T-cell (primary cell): ENCODE results near the gene ITGB4. TPM values are rescaled to one million over a fixed set of nuclear protein-coding genes. Genes with fewer than 3 reads are reported as not detected.

Experiments used
- ATAC-seq, 4 experiments: fragments of 200-7000 bp in 3 of 4; fragments of 150-1000 bp in 1 of 4; cut with Tn5 transposase; replicated peaks in 1 of 4; 1 replicate in 3 of 4; 2 replicates in 1 of 4; pipeline ENCODE4 v1.10.0; 2021; ENCODE audit warnings: moderate library complexity in 3 of 4, mild to moderate bottlenecking in 2 of 4, moderate number of reproducible peaks in 1 of 4
- CTCF ChIA-PET, 2 donors: fragments of 300-600 bp; sonication (Branson Sonifier 250); formaldehyde crosslinking; loops; one replicate each; lab custom pipeline; 2022; ENCODE audit warnings: antibody characterized with exemption in 2 of 2; lab: Charles Lee
- POLR2A ChIA-PET, 2 donors: fragments of 300-600 bp; sonication (Branson Sonifier 250); formaldehyde crosslinking; loops; one replicate each; lab custom pipeline; 2022; ENCODE audit warnings: antibody characterized with exemption in 2 of 2; lab: Charles Lee
- DNase-seq, 35 experiments: peaks; one replicate each; pipeline versions ENCODE4 v3.0.0 to v3.0.0-alpha.2; 2013 to 2023
- H3K27ac ChIP-seq: one replicate; pipeline ENCODE4 v1.5.1; 2013; ENCODE audit warnings: low read length
- H3K27me3 ChIP-seq, 2 experiments: replicated peaks in 1 of 2; 1 replicate in 1 of 2; 2 replicates in 1 of 2; pipeline versions ENCODE4 v1.6.1 to v1.7.0; 2013; ENCODE audit warnings: low read length in 1 of 2, mixed read lengths in 1 of 2; ENCODE audit not compliant: control insufficient read depth in 2 of 2, insufficient read depth in 2 of 2; ENCODE audit errors: extremely low read depth in 1 of 2
- H3K36me3 ChIP-seq, 2 donors: 1 replicate in 1 of 2; 2 replicates in 1 of 2; pipeline versions ENCODE4 v1.6.1 to v1.7.0; 2013; ENCODE audit warnings: low read length in 1 of 2; ENCODE audit not compliant: control insufficient read depth in 2 of 2, insufficient read depth in 1 of 2; ENCODE audit errors: extremely low read depth in 1 of 2
- H3K4me1 ChIP-seq, 2 experiments: 1 replicate in 1 of 2; 2 replicates in 1 of 2; pipeline versions ENCODE4 v1.6.1 to v1.7.0; 2013; ENCODE audit warnings: low read length in 2 of 2, mixed read lengths in 1 of 2; ENCODE audit not compliant: insufficient read depth in 2 of 2, control insufficient read depth in 1 of 2; ENCODE audit errors: extremely low read depth in 1 of 2
- H3K4me3 ChIP-seq, 2 donors: 1 replicate in 1 of 2; 2 replicates in 1 of 2; pipeline versions ENCODE4 v1.5.1 to v1.7.0; 2013; ENCODE audit warnings: mild to moderate bottlenecking in 2 of 2, low read length in 1 of 2, moderate library complexity in 1 of 2; ENCODE audit not compliant: control insufficient read depth in 1 of 2; ENCODE audit errors: extremely low read depth in 1 of 2
- H3K9me3 ChIP-seq: 2 replicates; pipeline ENCODE4 v1.7.0; 2013
- H3K27ac Mint-ChIP-seq, 2 donors: one replicate each; pipeline ENCODE4 v1.8.0; 2020 to 2021; ENCODE audit warnings: mild to moderate bottlenecking in 2 of 2, mixed read lengths in 2 of 2
- H3K27me3 Mint-ChIP-seq, 2 donors: one replicate each; pipeline ENCODE4 v1.8.0; 2021 to 2022; ENCODE audit warnings: mixed read lengths in 2 of 2
- H3K36me3 Mint-ChIP-seq: one replicate; pipeline ENCODE4 v1.8.0; 2021; ENCODE audit warnings: mixed read lengths
- H3K4me1 Mint-ChIP-seq, 3 donors: one replicate each; pipeline ENCODE4 v1.8.0; 2020 to 2022; ENCODE audit warnings: mixed read lengths in 3 of 3, mild to moderate bottlenecking in 1 of 3
- H3K4me3 Mint-ChIP-seq, 3 donors: one replicate each; pipeline ENCODE4 v1.8.0; 2020 to 2022; ENCODE audit warnings: mild to moderate bottlenecking in 3 of 3, mixed read lengths in 3 of 3, moderate library complexity in 3 of 3
- H3K9me3 Mint-ChIP-seq, 3 donors: one replicate each; pipeline ENCODE4 v1.8.0; 2020 to 2022; ENCODE audit warnings: mixed read lengths in 3 of 3
- WGBS: methylation state at CpG from one replicate; pipeline ENCODE4 v1.1.5; 2013; ENCODE audit warnings: missing lambda C conversion rate; ENCODE audit not compliant: insufficient coverage; 5-methylcytosine and 5-hydroxymethylcytosine counted together
- total RNA-seq, 35 experiments: library from RNA in 6 of 35; stranded (reverse) in 6 of 35; fragments of 120-200 nt in 1 of 35; gene quantifications; one replicate each; pipeline versions ENCODE4 v1.2.1 to v1.2.4 and lab custom pipeline; 2013 to 2026

Gene ITGB4
- total RNA-seq, 5 donors from 2014 or later (not counting 1 experiment from before 2014, with no cell fraction given) = 0.68 to 1.6 (median 1.5) TPM

- Histone ChIP-seq H3K4me1 (peaks cover 0 to 37% of the 10 kb centered on the region in 2 experiments), H3K9me3 (no peaks in the 10 kb centered on the region), H3K4me3 (no peak overlapping the region), H3K27ac (no peak overlapping the region), H3K27me3 (peaks cover 0 to 4% of the 10 kb centered on the region in 2 experiments), H3K36me3 (no peaks in the 10 kb centered on the region)
- Mint-ChIP-seq H3K4me3 (peak overlapping the region in 1 of 3 donors; percentile 17), H3K4me1 (peaks cover 19 to 24% (median 21%) of the 10 kb centered on the region in 3 donors), H3K36me3 (no peaks in the 10 kb centered on the region), H3K9me3 (no peaks in the 10 kb centered on the region), H3K27ac (no peak overlapping the region), H3K27me3 (peaks cover 0 to 3% of the 10 kb centered on the region in 2 donors)
- CTCF ChIA-PET = interaction anchor here (0.6 to 2.1 kb wide), 5 partner anchors 12 to 123 kb away, joined by 3 to 15 read pairs (median 4); partner anchors contain the start of gene GALK1 (in 1 of the 2)
- 96% methylated on average over 10 of the region's 10 CpGs for WGBS
- no peak for DNase-seq
- POLR2A ChIA-PET = interaction anchor here in 1 of 2 donors (0.5 kb wide), 1 partner anchor 79 kb away, joined by 3 read pairs; no protein-coding TSS in a partner anchor
- ATAC-seq = no peak
Measured at GRCh38 chr17:75752405-75752709, 31.1 kb downstream of the ITGB4 start.

DNA sequence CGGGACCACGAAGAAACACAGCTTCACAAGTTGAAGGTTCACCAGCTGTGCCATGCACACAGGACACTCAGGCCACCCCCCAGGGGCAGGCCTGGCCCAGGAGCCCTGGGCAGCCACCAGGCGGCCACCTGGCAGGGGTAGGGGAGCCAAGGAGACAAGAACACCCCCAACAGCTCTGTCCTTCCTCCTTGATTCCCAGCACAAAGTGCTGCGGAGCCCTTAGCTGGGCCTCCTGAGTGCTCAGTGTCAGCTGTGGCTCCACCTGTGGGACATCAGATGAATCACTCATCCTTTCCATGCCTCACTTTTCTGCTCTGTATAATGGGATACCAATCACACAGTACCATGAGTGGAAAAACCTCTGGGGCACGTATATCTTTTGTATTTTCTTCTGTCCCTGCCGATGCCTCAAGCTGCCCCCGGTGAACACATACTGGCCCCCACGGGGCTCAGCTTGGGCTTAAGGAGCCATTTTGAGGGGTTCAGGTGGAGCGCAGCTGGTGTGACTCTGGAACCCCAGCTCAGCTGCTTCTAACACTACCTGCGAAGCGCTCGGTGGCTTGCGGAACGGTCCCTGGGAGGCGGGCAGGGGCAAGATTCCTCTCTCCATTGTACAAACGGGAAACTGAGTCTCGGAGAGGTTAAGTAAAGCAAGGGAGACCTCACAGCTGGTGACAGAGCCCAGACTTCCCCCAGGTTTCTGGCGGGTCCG, 31.7 kb downstream of the ITGB4 start:
- peaks cover 0 to 32% of the 10 kb centered on the region in 2 experiments for H3K4me1 ChIP-seq
- ChIA-PET CTCF (interaction anchor here (0.6 to 2.1 kb wide), 33 partner anchors 9 to 408 kb away, joined by 3 to 15 read pairs (median 4); partner anchors contain the start of genes GALK1 (in 1 of the 2), ITGB4 (in 1 of the 2), LLGL2 (in 1 of the 2) and RECQL5 (in 1 of the 2)), POLR2A (interaction anchor here in 1 of 2 donors (0.5 to 1.6 kb wide), 5 partner anchors 11 to 80 kb away, joined by 3 to 7 read pairs (median 3); partner anchors contain the start of gene GALK1)
- Mint-ChIP-seq H3K27ac (no peak overlapping the region), H3K4me3 (peak overlapping the region; percentile 57 to 70 (median 63)), H3K36me3 (peaks cover 2% of the 10 kb centered on the region), H3K4me1 (peaks cover 14 to 21% (median 18%) of the 10 kb centered on the region in 3 donors), H3K9me3 (no peaks in the 10 kb centered on the region), H3K27me3 (no peaks in the 10 kb centered on the region)
- H3K4me3 ChIP-seq = peak overlapping the region; percentile 17 to 46
- peaks cover 0 to 3% of the 10 kb centered on the region in 2 donors for H3K36me3 ChIP-seq
- H3K27me3 ChIP-seq = peaks cover 0 to 4% of the 10 kb centered on the region in 2 experiments
- H3K9me3 ChIP-seq = no peaks in the 10 kb centered on the region
- ATAC-seq (no peak), DNase-seq (peak in 1 of 35 experiments; percentile 32)
- H3K27ac ChIP-seq = no peak overlapping the region
- 45% methylated on average over 12 of the region's 19 CpGs for whole genome bisulfite sequencing

DNA sequence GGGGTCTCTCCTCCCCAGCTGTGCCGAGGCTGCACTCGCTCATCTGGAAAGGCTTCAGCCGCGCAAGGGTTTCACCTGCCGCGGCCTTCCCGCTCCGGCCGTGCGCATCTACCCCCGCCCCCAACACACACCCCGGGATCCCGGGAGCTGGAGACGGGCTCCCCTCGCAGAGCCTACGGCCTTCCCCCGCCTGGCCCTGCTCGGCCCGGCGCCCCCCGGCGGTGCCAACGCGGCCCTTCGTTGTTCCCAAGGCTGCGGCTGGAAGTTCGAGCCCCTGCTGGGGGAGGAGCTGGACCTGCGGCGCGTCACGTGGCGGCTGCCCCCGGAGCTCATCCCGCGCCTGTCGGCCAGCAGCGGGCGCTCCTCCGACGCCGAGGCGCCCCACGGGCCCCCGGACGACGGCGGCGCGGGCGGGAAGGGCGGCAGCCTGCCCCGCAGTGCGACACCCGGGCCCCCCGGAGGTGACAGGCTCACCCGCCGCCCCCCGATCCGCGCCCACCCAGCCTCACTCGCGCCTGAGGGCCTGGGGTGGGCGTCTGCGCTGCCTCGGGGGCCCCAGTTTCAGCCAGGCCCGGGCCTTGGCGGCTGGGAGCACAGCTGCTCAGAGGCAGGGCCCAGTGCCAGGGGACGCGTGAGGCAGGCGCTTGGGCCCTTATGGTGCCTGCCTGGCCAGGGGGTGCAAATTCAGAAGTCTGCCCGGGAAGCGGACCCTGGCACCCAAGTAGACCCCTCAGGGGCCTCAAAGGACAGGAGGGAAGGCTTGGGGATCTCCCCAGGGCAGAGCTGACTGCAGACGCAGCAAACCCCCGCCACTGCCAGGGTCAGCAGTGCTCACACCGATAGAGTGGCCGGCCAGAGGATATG, 32.5 kb downstream of the ITGB4 start:
- peaks cover 0 to 3% of the 10 kb centered on the region in 2 donors for H3K36me3 ChIP-seq
- peak overlapping the region; percentile 29 for H3K27ac ChIP-seq
- H3K27me3 ChIP-seq = no peaks in the 10 kb centered on the region
- ATAC-seq (peak; percentile 86 to 93 (median 90)), DNase-seq (peak in 34 of 35 experiments; percentile 38 to 86 (median 62))
- peaks cover 13 to 21% (median 18%) of the 10 kb centered on the region in 3 donors for H3K4me1 Mint-ChIP-seq
- H3K36me3 Mint-ChIP-seq = peaks cover 3% of the 10 kb centered on the region
- 7% methylated on average over 74 of the region's 76 CpGs for WGBS
- peaks cover 0 to 30% of the 10 kb centered on the region in 2 experiments for H3K4me1 ChIP-seq
- H3K4me3 ChIP-seq = peak overlapping the region; percentile 17 to 46
- ChIA-PET POLR2A (interaction anchor here (0.6 to 1.6 kb wide), 6 partner anchors 11 to 143 kb away, joined by 3 to 7 read pairs (median 3); partner anchors contain the start of genes GALK1 (in 1 of the 2) and TRIM65 (in 1 of the 2)), CTCF (interaction anchor here (0.6 to 2.1 kb wide), 34 partner anchors 8 to 409 kb away, joined by 3 to 15 read pairs (median 4); partner anchors contain the start of genes GALK1 (in 1 of the 2), ITGB4 (in 1 of the 2), LLGL2 (in 1 of the 2) and RECQL5 (in 1 of the 2))
- no peaks in the 10 kb centered on the region for H3K9me3 Mint-ChIP-seq
- no peaks in the 10 kb centered on the region for H3K9me3 ChIP-seq
- H3K4me3 Mint-ChIP-seq = peak overlapping the region; percentile 57 to 82 (median 70)
- no peak overlapping the region for H3K27ac Mint-ChIP-seq
- H3K27me3 Mint-ChIP-seq = no peaks in the 10 kb centered on the region

- Histone ChIP-seq H3K4me3 (no peak overlapping the region), H3K4me1 (peaks cover 0 to 29% of the 10 kb centered on the region in 2 experiments), H3K36me3 (peaks cover 0 to 5% of the 10 kb centered on the region in 2 donors), H3K27me3 (no peaks in the 10 kb centered on the region), H3K27ac (no peak overlapping the region), H3K9me3 (no peaks in the 10 kb centered on the region)
- ChIA-PET POLR2A (interaction anchor here in 1 of 2 donors (1.6 kb wide), 1 partner anchor 25 kb away, joined by 7 read pairs; no protein-coding TSS in a partner anchor), CTCF (interaction anchor here in 1 of 2 donors (1.3 to 2.1 kb wide), 2 partner anchors 10 to 73 kb away, joined by 4 to 15 read pairs; partner anchors contain the start of gene GALK1)
- 85% methylated on average over 27 of the region's 27 CpGs for WGBS
- no peaks in the 10 kb centered on the region for H3K27me3 Mint-ChIP-seq
- DNase-seq (no peak), ATAC-seq (no peak)
- peaks cover 5% of the 10 kb centered on the region for H3K36me3 Mint-ChIP-seq
- peaks cover 13 to 20% (median 17%) of the 10 kb centered on the region in 3 donors for H3K4me1 Mint-ChIP-seq
- peak overlapping the region in 1 of 2 donors; percentile 62 for H3K27ac Mint-ChIP-seq
- no peaks in the 10 kb centered on the region for H3K9me3 Mint-ChIP-seq
- H3K4me3 Mint-ChIP-seq = peak overlapping the region; percentile 57 to 82 (median 70)
Measured at GRCh38 chr17:75754378-75755204, 33.3 kb downstream of the ITGB4 start.

DNA sequence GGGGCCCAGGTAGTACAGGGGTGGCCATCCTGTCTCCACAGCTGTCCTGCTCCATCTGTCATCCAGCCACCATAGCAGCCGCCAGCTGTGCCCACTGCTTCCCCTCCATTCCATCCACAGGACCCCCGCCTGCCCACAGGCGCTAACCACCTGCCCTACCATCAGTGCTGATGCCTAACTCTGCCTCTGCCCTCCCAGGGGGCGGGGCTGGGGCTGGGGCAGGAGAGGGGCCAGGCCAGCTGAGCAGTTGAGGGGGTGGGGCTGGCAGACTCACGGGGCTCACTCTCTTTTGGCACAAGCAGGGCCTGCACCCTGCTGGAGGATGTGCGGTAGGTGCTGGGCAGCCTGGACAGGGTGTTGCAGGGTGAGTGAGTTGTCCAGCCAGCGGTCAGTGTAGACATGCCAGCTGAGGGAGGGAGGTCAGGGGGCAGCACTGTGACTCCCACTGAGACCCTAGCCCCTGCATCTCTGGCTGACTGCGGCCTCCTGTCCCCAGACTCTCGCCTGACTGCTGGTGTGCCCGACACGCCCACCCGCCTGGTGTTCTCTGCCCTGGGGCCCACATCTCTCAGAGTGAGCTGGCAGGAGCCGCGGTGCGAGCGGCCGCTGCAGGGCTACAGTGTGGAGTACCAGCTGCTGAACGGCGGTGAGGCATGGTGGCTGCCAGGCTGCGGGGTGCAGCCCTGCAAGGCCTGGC, 34.1 kb downstream of the ITGB4 start:
- Mint-ChIP-seq H3K36me3 (peaks cover 5% of the 10 kb centered on the region), H3K27ac (peak overlapping the region in 1 of 2 donors; percentile 62), H3K9me3 (no peaks in the 10 kb centered on the region), H3K27me3 (no peaks in the 10 kb centered on the region), H3K4me3 (peak overlapping the region; percentile 57 to 82 (median 70)), H3K4me1 (peaks cover 7 to 15% (median 12%) of the 10 kb centered on the region in 3 donors)
- POLR2A ChIA-PET = interaction anchor here in 1 of 2 donors (0.5 kb wide), 1 partner anchor 12 kb away, joined by 3 read pairs; no protein-coding TSS in a partner anchor
- DNase-seq (no peak), ATAC-seq (no peak)
- Histone ChIP-seq H3K4me1 (peaks cover 0 to 22% of the 10 kb centered on the region in 2 experiments), H3K27me3 (no peaks in the 10 kb centered on the region), H3K27ac (no peak overlapping the region), H3K9me3 (no peaks in the 10 kb centered on the region), H3K36me3 (peaks cover 0 to 5% of the 10 kb centered on the region in 2 donors), H3K4me3 (no peak overlapping the region)
- 71% methylated on average over 16 of the region's 20 CpGs for WGBS
- CTCF ChIA-PET = no interaction called here
